Lower leg skin (tissue), 4 donors: ENCODE measurements around the gene MEGF6. TPM values are rescaled to one million over a fixed set of nuclear protein-coding genes. Genes with fewer than 3 reads are reported as not detected.

Experiments used
- DNase-seq, 2 donors: peaks; one replicate each; pipeline ENCODE4 v3.0.0-alpha.2; 2019; ENCODE audit warnings: low spot score in 2 of 2
- H3K4me3 ChIP-seq: fragments of 200-600 bp; sonication (generic); 2 replicates; pipeline ENCODE4 v1.5.1; 2017; ENCODE audit warnings: mild to moderate bottlenecking, low read depth; ENCODE audit not compliant: poor library complexity, severe bottlenecking
- POLR2A ChIP-seq, 2 donors: fragments of 450-650 bp; IDR thresholded peaks; one replicate each; pipeline ENCODE4 v1.6.1; 2016 to 2017; ENCODE audit warnings: antibody characterized with exemption in 2 of 2, mild to moderate bottlenecking in 1 of 2, moderate library complexity in 1 of 2
- WGBS, 2 donors: methylation state at CpG; one replicate each; pipeline ENCODE4 v1.1.5; 2018; 5-methylcytosine and 5-hydroxymethylcytosine counted together
- intact Hi-C: fragments of 100-400 bp; cut with DNase I; formaldehyde crosslinking; loops from one replicate; pipeline ENCODE4 v1.15.0; 2023; ENCODE audit warnings: low total_unique reads
- total RNA-seq, 4 donors: library from RNA; depleted of rRNA; stranded (reverse); fragments of >200 nt; gene quantifications; one replicate each; pipeline ENCODE4 v1.1.0, GENCODE V29; 2016
- TF ChIP-seq, protein P1 (sequence below), 3 donors: fragments of 450-650 bp; IDR thresholded peaks; one replicate each; pipeline ENCODE4 v1.5.1; 2016; ENCODE audit warnings: antibody characterized with exemption in 3 of 3, mild to moderate bottlenecking in 3 of 3, moderate library complexity in 2 of 3

Gene MEGF6
- total RNA-seq, 4 donors from 2014 or later = 81.1 to 147 (median 86.1) TPM

GRCh38 chr1:3514404-3514803, 96.9 kb downstream of the MEGF6 start:
- intact Hi-C loops = no loop called here
- TF ChIP-seq, protein P1, sequence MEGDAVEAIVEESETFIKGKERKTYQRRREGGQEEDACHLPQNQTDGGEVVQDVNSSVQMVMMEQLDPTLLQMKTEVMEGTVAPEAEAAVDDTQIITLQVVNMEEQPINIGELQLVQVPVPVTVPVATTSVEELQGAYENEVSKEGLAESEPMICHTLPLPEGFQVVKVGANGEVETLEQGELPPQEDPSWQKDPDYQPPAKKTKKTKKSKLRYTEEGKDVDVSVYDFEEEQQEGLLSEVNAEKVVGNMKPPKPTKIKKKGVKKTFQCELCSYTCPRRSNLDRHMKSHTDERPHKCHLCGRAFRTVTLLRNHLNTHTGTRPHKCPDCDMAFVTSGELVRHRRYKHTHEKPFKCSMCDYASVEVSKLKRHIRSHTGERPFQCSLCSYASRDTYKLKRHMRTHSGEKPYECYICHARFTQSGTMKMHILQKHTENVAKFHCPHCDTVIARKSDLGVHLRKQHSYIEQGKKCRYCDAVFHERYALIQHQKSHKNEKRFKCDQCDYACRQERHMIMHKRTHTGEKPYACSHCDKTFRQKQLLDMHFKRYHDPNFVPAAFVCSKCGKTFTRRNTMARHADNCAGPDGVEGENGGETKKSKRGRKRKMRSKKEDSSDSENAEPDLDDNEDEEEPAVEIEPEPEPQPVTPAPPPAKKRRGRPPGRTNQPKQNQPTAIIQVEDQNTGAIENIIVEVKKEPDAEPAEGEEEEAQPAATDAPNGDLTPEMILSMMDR (IDR thresholded peaks at IDR 0.05) = no peak
- TF ChIP-seq POLR2A (IDR thresholded peaks at IDR 0.05) = no peak
- DNase-seq = no peak
- WGBS, 2 donors = 91 to 95% methylated on average over 14 to 16 of the region's 17 CpGs
- H3K4me3 ChIP-seq = no peak overlapping the region

- no peak for DNase-seq
- no peak for TF ChIP-seq POLR2A (IDR thresholded peaks at IDR 0.05)
- TF ChIP-seq, protein P1 (IDR thresholded peaks at IDR 0.05) = no peak
- WGBS, 2 donors = 92% methylated on average over 10 to 14 of the region's 15 CpGs
- intact Hi-C loops = no loop called here
- no peak overlapping the region for H3K4me3 ChIP-seq
These were observed 99.5 kb downstream of the MEGF6 start for GRCh38 chr1:3511856-3512255.

DNA sequence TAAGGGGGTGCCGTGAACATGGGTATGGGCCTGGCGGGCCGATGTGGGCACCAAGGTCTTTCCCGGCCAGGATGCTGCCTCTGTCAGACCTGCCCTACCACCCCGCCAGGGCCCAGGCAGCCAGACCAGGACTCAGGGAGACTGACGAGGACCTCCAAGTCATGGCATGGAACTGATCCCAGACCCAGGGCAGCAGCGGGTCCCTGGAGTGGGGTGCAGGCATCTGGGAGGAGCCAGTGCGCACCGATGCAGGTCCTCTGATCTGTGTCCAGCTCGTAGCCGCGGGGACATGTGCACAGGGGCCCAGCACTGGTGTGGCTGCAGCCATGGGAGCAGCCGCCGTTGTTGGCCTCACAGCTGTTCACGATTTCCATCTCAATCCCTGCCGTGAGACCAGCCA, 100.0 kb downstream of the MEGF6 start:
- H3K4me3 ChIP-seq = no peak overlapping the region
- intact Hi-C loops = no loop called here
- 82 to 88% methylated on average over 9 to 16 of the region's 16 CpGs for WGBS, 2 donors
- no peak for TF ChIP-seq POLR2A (IDR thresholded peaks at IDR 0.05)
- TF ChIP-seq, protein P1 (IDR thresholded peaks at IDR 0.05) = no peak
- DNase-seq = no peak

- TF ChIP-seq, protein P1 (IDR thresholded peaks at IDR 0.05) = no peak
- TF ChIP-seq POLR2A (IDR thresholded peaks at IDR 0.05) = no peak
- 90 to 95% methylated on average over 12 of the region's 12 CpGs for WGBS, 2 donors
- DNase-seq = no peak
- intact Hi-C loops = no loop called here
- no peak overlapping the region for H3K4me3 ChIP-seq
These were observed 100.4 kb downstream of the MEGF6 start for GRCh38 chr1:3510956-3511250.

GRCh38 chr1:3510136-3510955, 101.0 kb downstream of the MEGF6 start:
- intact Hi-C loops = no loop called here
- no peak overlapping the region for H3K4me3 ChIP-seq
- DNase-seq = no peak
- 88 to 89% methylated on average over 18 to 29 of the region's 32 CpGs for WGBS, 2 donors
- TF ChIP-seq, protein P1 (IDR thresholded peaks at IDR 0.05) = no peak
- TF ChIP-seq POLR2A (IDR thresholded peaks at IDR 0.05) = no peak

- intact Hi-C loops = no loop called here
- H3K4me3 ChIP-seq = no peak overlapping the region
- no peak for TF ChIP-seq POLR2A (IDR thresholded peaks at IDR 0.05)
- TF ChIP-seq, protein P1 (IDR thresholded peaks at IDR 0.05) = no peak
- WGBS, 2 donors = 95 to 97% methylated on average over 20 to 21 of the region's 21 CpGs
- DNase-seq = no peak
These were observed 101.6 kb downstream of the MEGF6 start for GRCh38 chr1:3509721-3510120.
